ENCODE measurements around the gene SLC25A30.

- TF ChIP-seq, protein P1, sequence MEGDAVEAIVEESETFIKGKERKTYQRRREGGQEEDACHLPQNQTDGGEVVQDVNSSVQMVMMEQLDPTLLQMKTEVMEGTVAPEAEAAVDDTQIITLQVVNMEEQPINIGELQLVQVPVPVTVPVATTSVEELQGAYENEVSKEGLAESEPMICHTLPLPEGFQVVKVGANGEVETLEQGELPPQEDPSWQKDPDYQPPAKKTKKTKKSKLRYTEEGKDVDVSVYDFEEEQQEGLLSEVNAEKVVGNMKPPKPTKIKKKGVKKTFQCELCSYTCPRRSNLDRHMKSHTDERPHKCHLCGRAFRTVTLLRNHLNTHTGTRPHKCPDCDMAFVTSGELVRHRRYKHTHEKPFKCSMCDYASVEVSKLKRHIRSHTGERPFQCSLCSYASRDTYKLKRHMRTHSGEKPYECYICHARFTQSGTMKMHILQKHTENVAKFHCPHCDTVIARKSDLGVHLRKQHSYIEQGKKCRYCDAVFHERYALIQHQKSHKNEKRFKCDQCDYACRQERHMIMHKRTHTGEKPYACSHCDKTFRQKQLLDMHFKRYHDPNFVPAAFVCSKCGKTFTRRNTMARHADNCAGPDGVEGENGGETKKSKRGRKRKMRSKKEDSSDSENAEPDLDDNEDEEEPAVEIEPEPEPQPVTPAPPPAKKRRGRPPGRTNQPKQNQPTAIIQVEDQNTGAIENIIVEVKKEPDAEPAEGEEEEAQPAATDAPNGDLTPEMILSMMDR (IDR thresholded peaks at IDR 0.05; ENCODE audit: low read length) = no peak
- TF ChIP-seq EZH2 (optimal IDR thresholded peaks at IDR 0.05; ENCODE audit: low read depth, low read length) (no peak), EZH2phosphoT487 (IDR thresholded peaks at IDR 0.05; ENCODE audit: low read length) (no peak)
Observed at GRCh38 chr13:45415112-45415511, 3.1 kb downstream of the SLC25A30 start.

Data from MM.1S (cell line).